HTERT RPE-1 (cell line): ENCODE data around the gene NAPA.

Experiments used
- in situ Hi-C: fragments of 300-500 bp; cut with MboI; formaldehyde crosslinking; loops from 4 replicates; pipeline ENCODE4 v1.14.3; 2020; ENCODE audit warnings: low sequenced_read_pairs

NAPA gene

GRCh38 chr19:47523473-47523872 lies 8.6 kb upstream of the NAPA start:
- in situ Hi-C loops: no loop called here

GRCh38 chr19:47521473-47522180 lies 6.8 kb upstream of the NAPA start:
- in situ Hi-C loops: no loop called here

- in situ Hi-C loops: no loop called here
These were observed 6.0 kb upstream of the NAPA start for GRCh38 chr19:47520839-47521238.

GRCh38 chr19:47520343-47520806 lies 5.5 kb upstream of the NAPA start:
- in situ Hi-C loops: no loop called here

GRCh38 chr19:47518854-47519253 lies 4.0 kb upstream of the NAPA start:
- in situ Hi-C loops: no loop called here

- in situ Hi-C loops: no loop called here
These were observed 3.3 kb upstream of the NAPA start for GRCh38 chr19:47518139-47518538.

- in situ Hi-C loops: no loop called here
These were observed 553 bp downstream of the NAPA start for GRCh38 chr19:47514151-47514868.

GRCh38 chr19:47512948-47513319 lies 1.9 kb downstream of the NAPA start:
- in situ Hi-C loops: no loop called here

- in situ Hi-C loops: no loop called here
These were observed 2.5 kb downstream of the NAPA start for GRCh38 chr19:47512183-47512947.

GRCh38 chr19:47511681-47512080 lies 3.2 kb downstream of the NAPA start:
- in situ Hi-C loops: no loop called here

GRCh38 chr19:47511128-47511517 lies 3.7 kb downstream of the NAPA start:
- in situ Hi-C loops: no loop called here

GRCh38 chr19:47510516-47511127 lies 4.2 kb downstream of the NAPA start:
- in situ Hi-C loops: no loop called here

- in situ Hi-C loops: no loop called here
These were observed 4.9 kb downstream of the NAPA start for GRCh38 chr19:47509973-47510372.

- in situ Hi-C loops: no loop called here
These were observed 5.6 kb downstream of the NAPA start for GRCh38 chr19:47509170-47509847.

- in situ Hi-C loops: no loop called here
These were observed 6.1 kb downstream of the NAPA start for GRCh38 chr19:47508721-47509120.

- in situ Hi-C loops: no loop called here
These were observed 6.8 kb downstream of the NAPA start for GRCh38 chr19:47507924-47508553.

GRCh38 chr19:47507012-47507411 lies 7.9 kb downstream of the NAPA start:
- in situ Hi-C loops: no loop called here

GRCh38 chr19:47506459-47506858 lies 8.4 kb downstream of the NAPA start:
- in situ Hi-C loops: no loop called here

- in situ Hi-C loops: no loop called here
These were observed 9.4 kb downstream of the NAPA start for GRCh38 chr19:47505506-47505905.

- in situ Hi-C loops: no loop called here
These were observed 11.1 kb downstream of the NAPA start for GRCh38 chr19:47503826-47504150.
